ENCODE measurements around the gene MARS2.
"Not testable (repeated sequence)": the region's sequence is repeated elsewhere in the genome, so short reads cannot be mapped to it uniquely, and the experiment has no call there.

MARS2 gene

DNA sequence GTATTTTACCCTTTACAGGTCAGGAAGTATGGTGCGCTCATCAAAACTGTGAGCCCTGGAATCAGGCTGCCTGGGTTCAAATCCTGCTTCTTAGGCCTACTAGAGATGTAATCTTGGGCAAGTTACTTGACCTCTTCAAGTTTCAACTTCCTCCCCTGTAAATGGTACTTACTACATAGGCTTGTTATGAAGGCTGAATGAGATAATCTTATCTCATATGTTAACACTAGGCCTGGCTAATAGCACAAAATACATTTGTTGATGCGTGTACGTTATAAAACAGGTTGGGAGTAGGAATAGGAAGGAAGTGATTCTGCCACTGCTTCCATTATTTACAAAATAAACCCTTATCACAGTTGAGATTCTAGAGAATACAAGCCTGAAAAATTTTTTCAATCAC is 28.1 kb upstream of the MARS2 start:
- TF ChIP-seq TRIM28 (IDR thresholded peaks at IDR 0.05; ENCODE audit: borderline replicate concordance, low read length) (0 out of 2 replicates have a peak, but pooled peaks have one; percentile 57), PBX3 (CRISPR knock-in tag; IDR thresholded peaks at IDR 0.05) (no peak), SETDB1 (IDR thresholded peaks at IDR 0.05; ENCODE audit: insufficient read length, low read length) (peak; percentile 34)
- TF ChIP-seq, protein P1, sequence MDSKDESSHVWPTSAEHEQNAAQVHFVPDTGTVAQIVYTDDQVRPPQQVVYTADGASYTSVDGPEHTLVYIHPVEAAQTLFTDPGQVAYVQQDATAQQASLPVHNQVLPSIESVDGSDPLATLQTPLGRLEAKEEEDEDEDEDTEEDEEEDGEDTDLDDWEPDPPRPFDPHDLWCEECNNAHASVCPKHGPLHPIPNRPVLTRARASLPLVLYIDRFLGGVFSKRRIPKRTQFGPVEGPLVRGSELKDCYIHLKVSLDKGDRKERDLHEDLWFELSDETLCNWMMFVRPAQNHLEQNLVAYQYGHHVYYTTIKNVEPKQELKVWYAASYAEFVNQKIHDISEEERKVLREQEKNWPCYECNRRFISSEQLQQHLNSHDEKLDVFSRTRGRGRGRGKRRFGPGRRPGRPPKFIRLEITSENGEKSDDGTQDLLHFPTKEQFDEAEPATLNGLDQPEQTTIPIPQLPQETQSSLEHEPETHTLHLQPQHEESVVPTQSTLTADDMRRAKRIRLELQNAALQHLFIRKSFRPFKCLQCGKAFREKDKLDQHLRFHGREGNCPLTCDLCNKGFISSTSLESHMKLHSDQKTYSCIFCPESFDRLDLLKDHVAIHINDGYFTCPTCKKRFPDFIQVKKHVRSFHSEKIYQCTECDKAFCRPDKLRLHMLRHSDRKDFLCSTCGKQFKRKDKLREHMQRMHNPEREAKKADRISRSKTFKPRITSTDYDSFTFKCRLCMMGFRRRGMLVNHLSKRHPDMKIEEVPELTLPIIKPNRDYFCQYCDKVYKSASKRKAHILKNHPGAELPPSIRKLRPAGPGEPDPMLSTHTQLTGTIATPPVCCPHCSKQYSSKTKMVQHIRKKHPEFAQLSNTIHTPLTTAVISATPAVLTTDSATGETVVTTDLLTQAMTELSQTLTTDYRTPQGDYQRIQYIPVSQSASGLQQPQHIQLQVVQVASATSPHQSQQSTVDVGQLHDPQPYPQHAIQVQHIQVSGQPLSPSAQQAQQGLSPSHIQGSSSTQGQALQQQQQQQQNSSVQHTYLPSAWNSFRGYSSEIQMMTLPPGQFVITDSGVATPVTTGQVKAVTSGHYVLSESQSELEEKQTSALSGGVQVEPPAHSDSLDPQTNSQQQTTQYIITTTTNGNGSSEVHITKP (tag by site-specific recombination; IDR thresholded peaks at IDR 0.05), result peak; percentile 38; the same call in 1 of the 2 replicates

GRCh38 chr2:197677483-197677882 is 27.7 kb upstream of the MARS2 start:
- ChIA-PET POLR2A (no interaction called here), CTCF (no interaction called here)
- no peak for TF ChIP-seq ZNF37A (tag by site-specific recombination; IDR thresholded peaks at IDR 0.05)
- no peak for TF ChIP-seq ZNF175 (tag by site-specific recombination; IDR thresholded peaks at IDR 0.05)
- no peak for TF ChIP-seq ZNF692 (tag by site-specific recombination; IDR thresholded peaks at IDR 0.05)
- TF ChIP-seq ZNF221 (tag by site-specific recombination; IDR thresholded peaks at IDR 0.05; ENCODE audit: borderline replicate concordance), result no peak
- Histone ChIP-seq H3K4me3 (ENCODE audit: low read depth, low read length) (no peak overlapping the region), H3K27ac (ENCODE audit: extremely low read depth, low read depth, low read length) (no peak overlapping the region), H3K9me3 (ENCODE audit: control insufficient read depth, insufficient read depth, low read depth, low read length) (no peaks in the 10 kb centered on the region), H3K36me3 (ENCODE audit: control insufficient read depth in 2 of 2, insufficient read depth in 1 of 2, low read length in 2 of 2) (no peaks in the 10 kb centered on the region), H3K4me1 (ENCODE audit: control insufficient read depth, insufficient read depth, low read length) (peaks cover 9% of the 10 kb centered on the region)

More for the DNA sequence above, 28.1 kb upstream of the MARS2 start:
- H3K4me3 ChIP-seq (ENCODE audit: low read depth, low read length), result no peak overlapping the region
- H3K27ac ChIP-seq (ENCODE audit: extremely low read depth, low read depth, low read length), result no peak overlapping the region
- CTCF ChIA-PET, result interaction anchor here (0.6 kb wide), 1 partner anchor 1282 kb away, joined by 3 read pairs; no protein-coding TSS in a partner anchor
- no peaks in the 10 kb centered on the region for H3K9me3 ChIP-seq (ENCODE audit: control insufficient read depth, insufficient read depth, low read depth, low read length)
- peaks cover 9% of the 10 kb centered on the region for H3K4me1 ChIP-seq (ENCODE audit: control insufficient read depth, insufficient read depth, low read length)
- no peaks in the 10 kb centered on the region for H3K36me3 ChIP-seq (ENCODE audit: control insufficient read depth in 2 of 2, insufficient read depth in 1 of 2, low read length in 2 of 2)
- POLR2A ChIA-PET, result no interaction called here

GRCh38 chr2:197695206-197695605 is 10.0 kb upstream of the MARS2 start:
- POLR2A ChIA-PET; H3K4me3 ChIP-seq (ENCODE audit: low read depth, low read length); H3K27ac ChIP-seq (ENCODE audit: extremely low read depth, low read depth, low read length); H3K4me1 ChIP-seq (ENCODE audit: control insufficient read depth, insufficient read depth, low read length); H3K9me3 ChIP-seq (ENCODE audit: control insufficient read depth, insufficient read depth, low read depth, low read length); H3K36me3 ChIP-seq (ENCODE audit: control insufficient read depth in 2 of 2, insufficient read depth in 1 of 2, low read length in 2 of 2): not testable (repeated sequence)
- CTCF ChIA-PET, result interaction anchor here (0.7 kb wide), 1 partner anchor 63 kb away, joined by 4 read pairs; no protein-coding TSS in a partner anchor
- TF ChIP-seq ZNF555 (tag by site-specific recombination; conservative IDR thresholded peaks at IDR 0.05) (peak; percentile 61), ZBTB8A (tag by site-specific recombination; IDR thresholded peaks at IDR 0.05) (0 out of 2 replicates have a peak, but pooled peaks have one; percentile 34), ZNF140 (tag by site-specific recombination; IDR thresholded peaks at IDR 0.05) (peak; percentile 66), ZNF426 (tag by site-specific recombination; IDR thresholded peaks at IDR 0.05) (peak; percentile 57), ZNF518A (tag by site-specific recombination; conservative IDR thresholded peaks at IDR 0.05; ENCODE audit: low read depth) (peak; percentile 66; the same call in 1 of the 2 replicates), ZNF394 (tag by site-specific recombination; IDR thresholded peaks at IDR 0.05; ENCODE audit: borderline replicate concordance) (peak; percentile 74), ZNF623 (tag by site-specific recombination; IDR thresholded peaks at IDR 0.05) (peak; percentile 38; the same call in 1 of the 2 replicates), ZNF558 (tag by site-specific recombination; IDR thresholded peaks at IDR 0.05) (0 out of 2 replicates have a peak, but pooled peaks have one; percentile 41)
